K562 (cell line): Measurements from ENCODE around the gene CCAR1. TPM values are rescaled to one million over a fixed set of nuclear protein-coding genes. Genes with fewer than 3 reads are reported as not detected.

ENCODE experiments used
- ATAC-seq: fragments of 200-7000 bp; cut with Tn5 transposase; 3 replicates; pipeline ENCODE4 v1.9.1; 2020; ENCODE audit warnings: moderate library complexity
- BruUV-seq: library from RNA; stranded (reverse); fragments of 400-500 nt; replicated peaks from 2 replicates; lab custom pipeline; 2021; lab: Mats Ljungman, UMichigan
- CTCF ChIA-PET: fragments of 300-600 bp; formaldehyde crosslinking; extraction: SDS; loops from one replicate; lab custom pipeline; 2021; ENCODE audit warnings: low intra/inter-chr PET ratio; lab: Yijun Ruan, JAX
- POLR2A ChIA-PET: fragments of 300-600, 350-650 bp; sonication (Branson Sonifier 250); formaldehyde crosslinking; extraction: SDS; loops from one replicate; lab custom pipeline; 2021; ENCODE audit warnings: antibody characterized with exemption, inconsistent platforms; lab: Yijun Ruan, JAX
- DNase-seq, 4 experiments: peaks; one replicate each; pipeline versions ENCODE4 v3.0.0 to v3.0.0-alpha.2; 2011 to 2018; ENCODE audit warnings: low spot score in 3 of 4, mixed read lengths in 3 of 4; ENCODE audit errors: extremely low read depth in 1 of 4
- FAIRE-seq: peaks from 2 replicates; lab custom pipeline; 2011; peaks lifted over from hg19 to GRCh38; lab: Jason Lieb, UNC
- H2AFZ ChIP-seq: 2 replicates; pipeline ENCODE4 v1.6.0; 2011; ENCODE audit warnings: low read depth, low read length, control low read depth, inconsistent platforms
- H3K27ac ChIP-seq: fragments of 200-600 bp; 3 replicates; pipeline ENCODE4 v1.8.0; 2011; ENCODE audit warnings: low read depth, mild to moderate bottlenecking, control low read depth, inconsistent platforms, low read length, moderate library complexity, mixed read lengths; ENCODE audit errors: extremely low read depth
- H3K27me3 ChIP-seq, 2 experiments: fragments of 300-600 bp in 1 of 2; 2 replicates in 1 of 2; 3 replicates in 1 of 2; pipeline versions ENCODE4 v1.6.0 to v1.8.0; 2011; ENCODE audit warnings: inconsistent platforms in 2 of 2, low read length in 2 of 2, mild to moderate bottlenecking in 1 of 2, mixed read lengths in 1 of 2, moderate library complexity in 1 of 2; ENCODE audit not compliant: control insufficient read depth in 2 of 2, insufficient read depth in 2 of 2
- H3K36me3 ChIP-seq: fragments of 300-600 bp; 3 replicates; pipeline ENCODE4 v1.8.0; 2011; ENCODE audit warnings: mild to moderate bottlenecking, low read length, inconsistent platforms; ENCODE audit not compliant: control insufficient read depth, insufficient read depth
- H3K4me1 ChIP-seq, 2 experiments: fragments of 200-600 bp in 1 of 2; replicated peaks in 1 of 2; 2 replicates in 1 of 2; 3 replicates in 1 of 2; pipeline versions ENCODE4 v1.5.1 to v1.8.0; 2011; ENCODE audit warnings: inconsistent platforms in 2 of 2, low read length in 2 of 2, mild to moderate bottlenecking in 1 of 2, mixed read lengths in 1 of 2, moderate library complexity in 1 of 2; ENCODE audit not compliant: control insufficient read depth in 2 of 2, insufficient read depth in 2 of 2
- H3K4me2 ChIP-seq: 2 replicates; pipeline ENCODE4 v1.6.1; 2011; ENCODE audit warnings: low read length, control low read depth, inconsistent platforms, mixed read lengths; ENCODE audit not compliant: insufficient read depth
- H3K4me3 ChIP-seq: fragments of 200-600 bp; sonication (generic), shearing (Covaris generic); 2 replicates; pipeline ENCODE4 v1.5.1; 2016; ENCODE audit warnings: control low read depth, inconsistent platforms
- H3K79me2 ChIP-seq: fragments of 200-600 bp; 3 replicates; pipeline ENCODE4 v1.8.0; 2011; ENCODE audit warnings: low read length, inconsistent platforms; ENCODE audit not compliant: control insufficient read depth, insufficient read depth
- H3K9ac ChIP-seq, 2 experiments: 2 replicates each; pipeline versions ENCODE4 v1.6.0 to v1.6.1; 2011; ENCODE audit warnings: low read depth in 2 of 2, low read length in 2 of 2, control low read depth in 1 of 2, inconsistent platforms in 1 of 2, mild to moderate bottlenecking in 1 of 2, mixed read lengths in 1 of 2; ENCODE audit not compliant: insufficient read depth in 1 of 2
- H3K9me1 ChIP-seq: one replicate; pipeline ENCODE4 v1.6.0; 2011; ENCODE audit warnings: inconsistent platforms, mild to moderate bottlenecking, low read length, moderate library complexity; ENCODE audit not compliant: control insufficient read depth, insufficient read depth
- H3K9me3 ChIP-seq: replicated peaks from 2 replicates; pipeline ENCODE4 v1.5.1; 2011; ENCODE audit warnings: low read depth, low read length, inconsistent platforms; ENCODE audit not compliant: control insufficient read depth, insufficient read depth
- H4K20me1 ChIP-seq: replicated peaks from 2 replicates; pipeline ENCODE4 v1.6.1; 2011; ENCODE audit warnings: low read length, inconsistent platforms, mixed read lengths; ENCODE audit not compliant: control insufficient read depth, insufficient read depth
- HNRNPH1 ChIP-seq: fragments of 200-400 bp; formaldehyde crosslinking; optimal IDR thresholded peaks from 2 replicates; pipeline ENCODE3; 2017; ENCODE audit warnings: low read depth, mild to moderate bottlenecking, low read length, moderate library complexity
- RFX7 ChIP-seq: fragments of 250-450 bp; sonication (Bioruptor Pico); IDR thresholded peaks from 2 replicates; pipeline ENCODE4 v1.5.1; 2021; ENCODE audit warnings: mild to moderate bottlenecking
- WHSC1 ChIP-seq: IDR thresholded peaks from one replicate; pipeline ENCODE4 v1.6.1; 2012; ENCODE audit warnings: low read length, control low read depth, inconsistent platforms
- ZZZ3 ChIP-seq: fragments of 450-650 bp; IDR thresholded peaks from 2 replicates; pipeline ENCODE4 v1.6.1; 2016; ENCODE audit warnings: antibody characterized with exemption, mild to moderate bottlenecking, moderate library complexity
- WGBS: fragments of 100-300 bp; shearing (Covaris generic); methylation state at CpG from one replicate; pipeline ENCODE4 v1.1.6; 2016; ENCODE audit warnings: low coverage, mixed read lengths; ENCODE audit not compliant: insufficient coverage; ENCODE audit errors: missing lambda C conversion rate; 5-methylcytosine and 5-hydroxymethylcytosine counted together
- in situ Hi-C: fragments of 300-500 bp; cut with MboI; formaldehyde crosslinking; loops from 4 replicates; pipeline ENCODE4 v1.15.0; 2018; ENCODE audit warnings: inconsistent platforms, mixed read lengths
- intact Hi-C: fragments of 100-400 bp; cut with micrococcal nuclease; formaldehyde crosslinking; loops from 2 replicates; pipeline ENCODE4 v1.14.2; 2022
- polyA plus RNA-seq, 8 experiments: library from polyadenylated mRNA; depleted of rRNA in 4 of 8; stranded (reverse) in 5 of 8; unstranded in 3 of 8; fragments of >200 nt; fragmentation: Nextera tagmentation in 2 of 8; fragmentation: Illumina TruSeq in 1 of 8; extraction: Ambion mirVana in 2 of 8; extraction: Trizol in 1 of 8; gene quantifications; 2 replicates each; pipeline versions ENCODE4 v1.2.1 to v1.2.3, GENCODE V29; 2011 to 2014; ENCODE audit warnings: inconsistent platforms in 1 of 8, missing spikeins in 1 of 8
- total RNA-seq, 7 experiments: library from RNA; depleted of rRNA in 6 of 7; stranded (reverse); fragments of >200 nt in 6 of 7; fragmentation: Illumina TruSeq in 2 of 7; extraction: Trizol in 2 of 7; gene quantifications; 2 replicates each; pipeline versions ENCODE4 v1.2.1 to v1.2.3, GENCODE V29; 2011 to 2021; ENCODE audit warnings: low replicate concordance in 1 of 7

CCAR1 gene
- total and polyA plus RNA-seq, 9 of the 15 experiments (the other 6 are each of a cell fraction or from before 2014, with no cell fraction given), result 44.8 to 173 (median 111) TPM

GRCh38 chr10:68756246-68756645 lies 35.2 kb downstream of the CCAR1 start:
- Histone ChIP-seq H4K20me1 (no peaks in the 10 kb centered on the region), H2AFZ (no peak overlapping the region), H3K9me3 (no peaks in the 10 kb centered on the region), H3K79me2 (0 out of 3 replicates have a peak, but pooled peaks cover 3% of the 10 kb centered on the region), H3K4me2 (no peak overlapping the region), H3K27me3 (no peaks in the 10 kb centered on the region), H3K9me1 (no peaks in the 10 kb centered on the region), H3K4me3 (no peak overlapping the region), H3K9ac (no peak overlapping the region), H3K36me3 (peaks cover 91% of the 10 kb centered on the region), H3K27ac (no peak overlapping the region), H3K4me1 (no peaks in the 10 kb centered on the region)
- POLR2A ChIA-PET, result interaction anchor here (0.8 to 1.6 kb wide), 4 partner anchors 8 to 35 kb away, joined by 3 to 7 read pairs (median 5); partner anchors contain the start of gene CCAR1
- DNase-seq (no peak), FAIRE-seq (no peak), ATAC-seq (no peak)
- no TSS peak for BruUV-seq
- CTCF ChIA-PET, result no interaction called here
- TF ChIP-seq WHSC1 (no peak), HNRNPH1 (peak; percentile 37)
- in situ Hi-C loops, result no loop called here
- 96% methylated on average over 12 of the region's 12 CpGs for WGBS
- intact Hi-C loops, result loop anchor here (10.0 kb wide), 1 partner anchor 219 kb away; no protein-coding TSS in a partner anchor

- BruUV-seq, result no TSS peak
- Histone ChIP-seq H3K36me3 (peaks cover 90% of the 10 kb centered on the region), H3K9ac (no peak overlapping the region), H3K4me2 (no peak overlapping the region), H3K9me3 (no peaks in the 10 kb centered on the region), H3K27me3 (no peaks in the 10 kb centered on the region), H3K27ac (no peak overlapping the region), H3K4me3 (no peak overlapping the region), H3K79me2 (0 out of 3 replicates have a peak, but pooled peaks cover 3% of the 10 kb centered on the region), H2AFZ (no peak overlapping the region), H3K4me1 (no peaks in the 10 kb centered on the region), H3K9me1 (no peaks in the 10 kb centered on the region), H4K20me1 (no peaks in the 10 kb centered on the region)
- no peak for ATAC-seq
- intact Hi-C loops (loop anchor here (10.0 kb wide), 1 partner anchor 218 kb away; no protein-coding TSS in a partner anchor), in situ Hi-C loops (no loop called here)
- no peak for DNase-seq
- ChIA-PET CTCF (no interaction called here), POLR2A (interaction anchor here (0.8 to 1.4 kb wide), 3 partner anchors 8 to 28 kb away, joined by 3 to 5 read pairs (median 5); no protein-coding TSS in a partner anchor)
- FAIRE-seq, result no peak
- TF ChIP-seq ZZZ3, result 0 out of 2 replicates have a peak, but pooled peaks have one; percentile 25
- TF ChIP-seq RFX7 (CRISPR knock-in tag), result no peak
- 88% methylated on average over 3 of the region's 3 CpGs for WGBS
Measured at GRCh38 chr10:68756766-68757165, 35.7 kb downstream of the CCAR1 start.
